GM20000 (cell line): ENCODE data around the gene NCS1.

Experiments used
- DNase-seq: peaks from one replicate; pipeline ENCODE4 v3.0.0; 2012; ENCODE audit warnings: low spot score
- CTCF ChIP-seq: IDR thresholded peaks from 2 replicates; pipeline ENCODE4 v1.5.1; 2012; ENCODE audit warnings: mild to moderate bottlenecking, control low read depth; ENCODE audit errors: extremely low read depth, missing control alignments

NCS1 gene

GRCh38 chr9:130234340-130235260, 62.4 kb downstream of the NCS1 start:
- no peak for TF ChIP-seq CTCF
- no peak for DNase-seq

GRCh38 chr9:130235558-130236435, 63.6 kb downstream of the NCS1 start:
- TF ChIP-seq CTCF = peak; percentile 88
- DNase-seq = peak; percentile 81

- TF ChIP-seq CTCF = no peak
- no peak for DNase-seq
Measured at GRCh38 chr9:130236436-130236985, 64.3 kb downstream of the NCS1 start.

- no peak for DNase-seq
- TF ChIP-seq CTCF = no peak
Measured at GRCh38 chr9:130237076-130237475, 64.9 kb downstream of the NCS1 start.

GRCh38 chr9:130237763-130238524, 65.7 kb downstream of the NCS1 start:
- DNase-seq = no peak
- TF ChIP-seq CTCF = no peak

GRCh38 chr9:130239363-130239695, 67.1 kb downstream of the NCS1 start:
- TF ChIP-seq CTCF = no peak
- no peak for DNase-seq
